Measurements from ENCODE around the gene MR1.
A peak's percentile ranks its signal among the peaks of the same experiment; 100 is the strongest.
"Not testable (repeated sequence)": the region's sequence is repeated elsewhere in the genome, so short reads cannot be mapped to it uniquely, and the experiment has no call there.

The MR1 gene

DNA sequence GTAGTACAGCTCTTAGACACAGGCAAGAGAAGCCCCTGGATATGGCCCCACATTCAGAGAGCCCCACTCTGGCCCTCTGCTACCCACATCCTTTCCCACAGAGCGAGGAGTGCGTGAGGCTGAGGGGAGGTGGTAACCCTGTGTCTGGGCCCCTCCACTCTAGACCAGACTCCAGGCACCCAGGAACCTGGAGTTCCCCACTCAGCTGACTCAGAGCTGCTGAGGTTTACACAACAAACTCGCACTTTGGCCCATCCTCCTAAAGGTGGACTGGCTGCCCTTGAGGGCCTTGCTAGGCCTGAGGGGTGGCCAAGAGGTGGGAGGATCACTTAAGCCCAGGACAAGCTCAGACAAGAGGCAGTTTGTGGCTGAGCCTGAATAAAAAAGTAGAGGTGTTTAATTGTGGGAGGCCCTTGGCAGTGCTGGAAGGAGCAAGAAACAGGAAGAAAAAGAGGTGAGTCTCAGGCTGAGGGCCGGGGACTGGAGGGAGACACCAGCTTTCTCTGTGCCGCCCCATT is 10.7 kb downstream of the MR1 start:
- H3K4me1 Mint-ChIP-seq: peaks cover 58% of the 10 kb centered on the region
- H3K27ac Mint-ChIP-seq: peak overlapping the region; percentile 96 to 97
- peak; percentile 99 for ATAC-seq
- no peaks in the 10 kb centered on the region for H3K9me3 Mint-ChIP-seq
- peak; percentile 78 to 90 for DNase-seq
- H3K4me3 Mint-ChIP-seq: peak overlapping the region; percentile 83 to 92
- H3K27me3 Mint-ChIP-seq: no peaks in the 10 kb centered on the region

DNA sequence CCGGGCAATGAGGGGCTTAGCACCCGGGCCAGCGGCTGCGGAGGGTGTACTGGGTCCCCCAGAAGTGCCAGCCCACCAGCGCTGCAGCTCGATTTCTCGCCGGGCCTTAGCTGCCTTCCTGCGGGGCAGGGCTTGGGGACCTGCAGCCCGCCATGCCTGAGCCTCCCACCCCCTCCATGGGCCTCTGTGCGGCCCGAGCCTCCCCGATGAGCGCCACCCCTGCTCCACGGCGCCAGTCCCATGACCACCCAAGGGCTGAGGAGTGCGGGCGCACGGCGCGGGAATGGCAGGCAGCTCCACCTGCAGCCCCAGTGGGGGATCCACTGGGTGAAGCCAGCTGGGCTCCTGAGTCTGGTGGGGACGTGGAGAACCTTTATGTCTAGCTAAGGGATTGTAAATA is 12.2 kb downstream of the MR1 start:
- H3K4me1 Mint-ChIP-seq: peaks cover 51% of the 10 kb centered on the region

DNA sequence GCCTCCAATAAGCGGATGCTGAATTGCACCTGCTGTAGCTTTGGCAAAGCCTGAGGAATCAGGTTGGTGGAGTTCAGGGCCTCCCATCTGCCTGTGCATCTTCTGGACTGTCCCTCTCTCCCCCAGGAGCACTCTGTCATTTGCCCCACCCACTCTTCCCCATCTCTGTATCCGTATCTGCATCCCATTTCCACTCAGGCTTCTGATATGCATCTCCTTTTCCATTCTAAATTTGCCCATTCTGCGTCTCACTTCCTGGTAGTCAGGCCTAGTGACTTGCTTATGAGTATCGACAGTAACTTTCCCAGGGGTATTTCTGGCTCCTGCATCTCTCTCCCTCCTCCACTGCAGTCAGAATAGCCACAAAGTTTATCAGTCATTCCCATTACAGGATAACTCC is 15.6 kb downstream of the MR1 start:
- Mint-ChIP-seq H3K4me1 (peaks cover 22% of the 10 kb centered on the region), H3K27ac (no peak overlapping the region), H3K4me3 (no peak overlapping the region), H3K9me3 (no peaks in the 10 kb centered on the region), H3K27me3 (no peaks in the 10 kb centered on the region)
- no peak for DNase-seq
- ATAC-seq: no peak

More for the DNA sequence above, 12.2 kb downstream of the MR1 start:
- not testable (repeated sequence) for DNase-seq, ATAC-seq, H3K27me3 Mint-ChIP-seq, H3K9me3 Mint-ChIP-seq
- Mint-ChIP-seq H3K27ac (peak overlapping the region in 1 of 2 donors; percentile 12), H3K4me3 (peak overlapping the region in 1 of 2 donors; percentile 31)

DNA sequence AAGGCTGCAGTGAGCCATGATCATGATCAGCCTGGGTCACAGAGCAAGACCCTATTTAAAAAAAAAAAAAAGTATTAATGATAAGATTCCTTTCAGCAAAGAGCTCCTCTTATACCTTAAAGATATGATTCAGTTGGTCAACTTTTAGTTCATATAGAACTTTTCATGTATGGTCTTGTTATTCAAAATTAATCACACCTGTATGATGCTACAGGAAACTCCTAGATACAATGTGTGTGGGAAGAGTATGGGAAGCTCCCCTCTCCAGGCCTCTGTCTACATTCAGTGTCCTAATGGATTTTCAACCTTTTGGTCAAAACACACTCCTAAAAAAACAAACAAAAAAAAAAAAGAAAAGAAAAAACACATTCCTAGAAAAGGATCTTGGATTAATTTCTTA is 17.1 kb downstream of the MR1 start:
- H3K4me3 Mint-ChIP-seq: no peak overlapping the region
- H3K4me1 Mint-ChIP-seq: peaks cover 11% of the 10 kb centered on the region
- H3K27me3 Mint-ChIP-seq: no peaks in the 10 kb centered on the region
- ATAC-seq (no peak), DNase-seq (no peak)
- no peak overlapping the region for H3K27ac Mint-ChIP-seq
- H3K9me3 Mint-ChIP-seq: no peaks in the 10 kb centered on the region

DNA sequence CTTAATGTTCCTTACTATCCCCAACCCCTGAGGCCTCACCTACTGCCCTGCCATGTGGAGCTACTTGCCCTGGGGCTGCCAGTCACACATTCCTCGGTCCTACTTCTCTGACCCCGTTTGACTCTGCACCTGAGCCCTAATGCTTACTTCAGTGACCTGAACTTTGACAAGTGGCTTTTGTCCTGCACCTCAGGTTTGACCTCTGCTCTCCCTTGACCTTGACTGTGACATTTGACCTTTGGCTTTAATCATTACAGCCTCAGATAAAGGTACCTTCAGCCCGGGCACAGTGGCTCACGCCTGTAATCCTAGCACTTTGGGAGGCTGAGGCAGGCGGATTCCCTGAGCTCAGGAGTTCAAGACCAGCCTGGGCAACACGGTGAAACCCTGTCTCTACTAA is 22.8 kb downstream of the MR1 start:
- no peak for DNase-seq
- Mint-ChIP-seq H3K27ac (no peak overlapping the region), H3K27me3 (no peaks in the 10 kb centered on the region), H3K4me3 (no peak overlapping the region), H3K9me3 (peaks cover 18 to 29% of the 10 kb centered on the region in 2 donors), H3K4me1 (peaks cover 6% of the 10 kb centered on the region)
- no peak for ATAC-seq

DNA sequence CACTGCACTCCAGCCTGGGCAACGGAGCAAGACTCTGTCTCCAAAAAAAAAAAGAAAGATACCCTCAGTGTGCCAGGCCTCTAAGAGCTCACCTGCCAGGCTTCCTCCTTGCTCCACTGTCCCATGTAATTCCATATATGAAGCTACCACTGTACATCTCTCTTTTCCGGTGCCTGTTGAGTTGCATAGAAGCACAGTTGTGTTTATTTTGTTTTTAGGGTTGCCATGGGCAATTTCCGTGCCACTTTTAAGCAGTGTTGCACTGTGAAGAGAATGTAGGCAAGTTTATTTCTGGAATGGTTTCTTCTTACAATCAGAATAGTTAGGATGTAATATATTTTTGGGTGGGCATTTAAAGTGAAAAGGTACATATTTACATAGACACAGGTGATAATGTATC is 23.3 kb downstream of the MR1 start:
- ATAC-seq (no peak), DNase-seq (no peak)
- H3K27ac Mint-ChIP-seq: no peak overlapping the region
- peaks cover 11% of the 10 kb centered on the region for H3K4me1 Mint-ChIP-seq
- no peak overlapping the region for H3K4me3 Mint-ChIP-seq
- peaks cover 18 to 29% of the 10 kb centered on the region in 2 donors for H3K9me3 Mint-ChIP-seq
- H3K27me3 Mint-ChIP-seq: no peaks in the 10 kb centered on the region

DNA sequence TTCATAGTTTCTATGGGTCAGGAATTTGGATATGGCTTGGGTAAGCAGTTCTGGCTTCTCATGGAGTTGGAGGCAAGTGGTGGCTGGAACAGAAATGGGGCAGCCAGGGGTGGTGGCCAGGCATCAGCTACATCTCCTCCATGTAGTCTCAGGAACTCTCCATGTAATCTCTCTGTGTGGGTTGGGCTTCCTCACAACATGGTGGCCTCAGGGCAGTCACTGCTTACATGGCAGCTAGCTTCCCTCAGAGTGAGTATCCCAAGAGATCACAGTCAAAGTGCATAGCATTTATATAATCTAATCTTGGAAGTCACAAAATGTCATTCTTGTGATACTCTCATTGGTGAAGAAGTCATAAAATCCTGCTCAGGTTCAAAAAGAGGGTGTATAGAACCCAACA is 25.7 kb downstream of the MR1 start:
- ATAC-seq: no peak
- H3K4me3 Mint-ChIP-seq: no peak overlapping the region
- no peaks in the 10 kb centered on the region for H3K27me3 Mint-ChIP-seq
- peaks cover 18 to 29% of the 10 kb centered on the region in 2 donors for H3K9me3 Mint-ChIP-seq
- no peak for DNase-seq
- peaks cover 25% of the 10 kb centered on the region for H3K4me1 Mint-ChIP-seq
- no peak overlapping the region for H3K27ac Mint-ChIP-seq

DNA sequence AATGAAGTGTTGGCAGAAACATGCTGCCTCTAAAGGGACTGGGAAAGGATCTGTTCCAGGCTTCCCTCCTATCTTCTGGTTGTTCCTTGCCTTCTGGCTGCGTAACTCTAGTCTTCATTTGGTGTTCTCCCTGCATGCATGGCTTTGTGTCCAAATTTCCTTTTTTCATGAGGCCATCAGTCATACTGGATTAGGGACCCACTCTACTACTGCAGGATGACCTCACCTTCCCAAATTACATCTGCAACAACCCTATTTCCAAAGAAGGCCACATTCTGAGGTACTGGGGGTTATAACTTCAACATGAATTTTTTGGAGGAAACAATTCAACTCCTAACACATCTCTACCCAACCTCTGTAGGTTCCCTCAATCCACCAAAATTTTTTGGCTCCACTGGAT is 26.3 kb downstream of the MR1 start:
- ATAC-seq: no peak
- H3K4me3 Mint-ChIP-seq: no peak overlapping the region
- peaks cover 25% of the 10 kb centered on the region for H3K4me1 Mint-ChIP-seq
- no peak overlapping the region for H3K27ac Mint-ChIP-seq
- DNase-seq: no peak
- H3K27me3 Mint-ChIP-seq: no peaks in the 10 kb centered on the region
- H3K9me3 Mint-ChIP-seq: peaks cover 18 to 29% of the 10 kb centered on the region in 2 donors

DNA sequence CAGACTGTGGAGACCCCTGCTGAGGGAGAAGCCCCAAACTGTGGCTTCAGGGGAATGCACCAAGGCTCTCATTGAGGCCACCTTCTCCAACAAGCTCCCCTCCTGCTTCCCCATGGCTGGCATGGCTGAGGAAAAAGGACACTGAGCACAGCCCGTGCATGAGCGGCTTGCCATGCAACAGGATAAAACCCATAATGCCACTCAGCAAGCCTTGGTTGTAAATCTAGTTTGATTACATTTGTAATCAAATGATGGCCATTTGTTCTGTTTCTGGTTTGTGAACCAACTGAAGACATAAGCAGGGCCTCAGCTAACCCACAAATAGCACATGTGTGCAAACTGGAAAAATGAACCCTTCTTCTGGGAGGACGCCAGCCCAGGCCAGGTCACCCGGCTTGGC is 27.2 kb downstream of the MR1 start:
- H3K4me3 Mint-ChIP-seq: peak overlapping the region in 1 of 2 donors; percentile 44
- not testable (repeated sequence) for H3K27me3 Mint-ChIP-seq, DNase-seq, ATAC-seq, H3K27ac Mint-ChIP-seq
- peaks cover 18 to 29% of the 10 kb centered on the region in 2 donors for H3K9me3 Mint-ChIP-seq
- H3K4me1 Mint-ChIP-seq: peaks cover 25% of the 10 kb centered on the region

DNA sequence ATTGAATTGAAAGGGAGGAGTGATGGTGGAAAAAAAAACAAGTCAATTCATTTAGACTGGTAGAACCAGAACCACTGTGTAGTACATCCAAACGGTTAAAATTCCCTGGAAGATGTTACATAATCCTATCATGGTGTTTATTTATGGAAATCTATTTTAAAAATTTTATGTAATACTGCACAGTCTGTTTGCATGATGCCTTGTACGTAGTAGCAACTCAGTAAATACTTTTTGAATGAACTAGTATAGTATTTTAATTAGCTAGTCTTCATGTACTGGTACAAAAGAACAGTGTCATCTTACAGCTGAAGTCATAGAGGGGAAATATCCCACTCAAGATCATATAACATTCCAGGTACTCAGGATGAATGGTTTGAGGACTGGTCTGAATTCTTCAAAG is 27.7 kb downstream of the MR1 start:
- peaks cover 25% of the 10 kb centered on the region for H3K4me1 Mint-ChIP-seq
- ATAC-seq: no peak
- no peak for DNase-seq
- no peaks in the 10 kb centered on the region for H3K27me3 Mint-ChIP-seq
- H3K27ac Mint-ChIP-seq: no peak overlapping the region
- H3K9me3 Mint-ChIP-seq: peaks cover 18 to 29% of the 10 kb centered on the region in 2 donors
- H3K4me3 Mint-ChIP-seq: peak overlapping the region in 1 of 2 donors; percentile 82

DNA sequence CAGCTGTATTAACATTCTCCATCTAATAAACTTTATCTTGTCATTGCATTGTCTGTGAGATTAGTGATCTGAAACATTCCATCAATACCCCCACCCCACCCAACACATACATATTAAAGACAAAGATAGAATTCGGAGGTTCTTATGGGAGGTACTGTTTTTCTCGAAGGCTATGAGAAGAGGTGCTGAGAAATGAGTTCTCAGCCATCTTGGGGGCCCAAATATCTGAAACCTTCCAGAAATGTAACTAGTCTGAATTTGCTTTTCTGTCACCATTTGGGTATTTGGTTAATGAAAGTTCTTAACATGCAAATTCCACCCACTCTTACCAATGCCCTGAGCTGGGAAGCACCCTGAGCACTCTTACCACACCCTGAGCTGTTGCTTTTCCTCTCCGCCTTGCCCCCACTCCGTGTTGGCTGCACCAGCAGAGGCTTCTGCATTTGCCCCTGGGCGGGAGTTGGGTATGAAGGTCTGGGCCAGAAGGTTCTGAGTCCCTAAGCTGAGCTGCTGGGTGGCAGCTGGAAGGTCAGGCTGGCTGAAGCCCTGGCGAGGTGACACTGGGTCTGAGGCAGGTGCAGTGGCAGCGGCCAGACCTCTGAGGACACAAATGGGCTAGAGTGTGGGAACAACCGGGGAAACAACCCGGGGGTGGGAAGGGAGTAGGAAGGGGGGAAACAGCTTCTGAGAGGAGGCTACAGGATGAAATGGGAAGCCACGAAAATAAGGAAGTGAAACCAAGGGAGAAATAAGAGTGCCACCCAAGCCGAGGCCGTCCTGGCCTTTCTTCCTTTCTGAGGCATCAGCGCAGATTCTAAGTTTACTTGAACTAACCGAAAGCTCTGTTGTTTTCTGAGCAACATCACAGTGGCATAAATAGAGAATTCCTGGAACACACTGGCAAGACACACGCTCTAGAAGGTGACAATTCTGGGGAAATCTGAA is 28.4 kb downstream of the MR1 start:
- Mint-ChIP-seq H3K27ac (peak overlapping the region; percentile 93 to 95), H3K27me3 (no peaks in the 10 kb centered on the region), H3K9me3 (peaks cover 18 to 29% of the 10 kb centered on the region in 2 donors), H3K4me1 (peaks cover 25% of the 10 kb centered on the region), H3K4me3 (peak overlapping the region; percentile 82 to 86)
- ATAC-seq (peak; percentile 87), DNase-seq (peak; percentile 48 to 66)

DNA sequence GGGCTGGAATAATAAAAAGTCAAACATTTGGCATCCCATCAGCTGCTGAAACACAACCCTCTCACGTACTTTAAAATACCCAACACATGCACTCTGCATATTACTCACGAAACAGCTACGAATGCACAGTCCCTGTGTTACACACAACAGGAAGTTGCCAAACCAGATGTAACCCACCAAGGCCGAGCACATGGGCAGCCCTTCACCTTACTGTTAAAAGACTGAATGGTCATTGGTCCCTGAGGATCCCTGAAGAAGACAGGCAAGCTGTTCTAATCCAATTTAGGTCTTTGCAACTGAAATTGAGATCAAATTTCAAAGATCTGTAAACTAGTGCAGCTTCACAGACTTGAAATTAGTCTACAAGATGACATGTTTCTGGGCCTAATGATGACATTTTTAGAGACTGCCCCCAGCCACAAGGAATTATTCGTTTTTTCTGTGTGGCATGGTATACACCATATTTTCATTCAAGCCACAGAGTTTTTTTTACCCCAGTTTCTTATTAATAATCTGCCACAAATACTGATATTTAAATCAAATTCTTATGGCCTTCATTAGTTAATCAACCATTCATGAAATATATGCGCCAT is 29.1 kb downstream of the MR1 start:
- peaks cover 18 to 29% of the 10 kb centered on the region in 2 donors for H3K9me3 Mint-ChIP-seq
- H3K4me3 Mint-ChIP-seq: peak overlapping the region; percentile 82 to 86
- peaks cover 25% of the 10 kb centered on the region for H3K4me1 Mint-ChIP-seq
- peak overlapping the region; percentile 93 to 95 for H3K27ac Mint-ChIP-seq
- H3K27me3 Mint-ChIP-seq: no peaks in the 10 kb centered on the region
- ATAC-seq (peak; percentile 97), DNase-seq (peak; percentile 51 to 66)

DNA sequence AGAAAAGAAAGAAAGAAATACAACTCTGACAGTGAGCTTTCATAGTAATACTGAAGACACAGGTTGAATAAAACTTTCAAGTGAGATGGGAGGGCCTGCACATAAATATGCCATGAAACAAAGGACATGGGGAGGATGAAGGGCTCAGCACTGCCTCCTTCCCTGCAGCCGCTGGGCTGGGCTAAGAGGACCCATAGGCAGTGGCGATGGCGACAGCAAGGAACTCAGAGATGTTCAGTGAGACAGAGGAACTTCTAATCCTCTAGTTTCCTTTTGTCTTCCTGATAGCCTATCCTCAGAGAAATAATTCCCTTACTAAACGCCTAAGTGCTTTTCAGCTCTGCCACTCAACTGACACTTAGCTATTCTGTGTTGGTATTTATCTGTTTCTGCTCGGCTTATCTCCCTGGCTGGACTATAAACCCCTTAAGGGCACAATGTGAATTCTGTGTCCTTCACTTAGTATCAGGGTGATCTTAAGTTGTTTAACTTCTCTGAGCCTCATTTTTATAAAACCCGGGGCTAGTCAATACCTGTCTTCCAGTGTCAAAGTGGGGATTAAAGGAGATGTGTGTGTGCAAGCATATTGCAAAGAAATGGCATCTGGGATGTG is 30.3 kb downstream of the MR1 start:
- H3K4me3 Mint-ChIP-seq: no peak overlapping the region
- peaks cover 16 to 20% of the 10 kb centered on the region in 2 donors for H3K9me3 Mint-ChIP-seq
- peaks cover 25% of the 10 kb centered on the region for H3K4me1 Mint-ChIP-seq
- no peaks in the 10 kb centered on the region for H3K27me3 Mint-ChIP-seq
- DNase-seq (no peak), ATAC-seq (no peak)
- H3K27ac Mint-ChIP-seq: peak overlapping the region in 1 of 2 donors; percentile 65

DNA sequence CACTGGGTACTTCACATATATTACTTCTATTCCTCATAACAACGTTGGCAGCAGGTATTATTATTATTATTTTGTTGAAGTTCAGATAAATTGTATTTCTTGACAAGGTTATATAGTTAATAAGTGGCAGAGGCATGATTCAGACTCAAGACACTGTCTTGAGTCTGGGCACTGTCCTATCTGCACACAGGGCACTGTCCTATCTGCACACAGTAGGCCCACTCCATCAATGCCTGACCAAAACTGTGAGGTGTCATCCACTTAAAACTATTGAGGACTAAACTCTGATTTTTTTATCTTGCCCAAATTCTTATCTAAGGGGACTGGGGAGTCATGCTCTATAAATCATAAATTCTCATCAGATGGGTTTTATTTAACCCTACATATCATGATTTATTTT is 30.9 kb downstream of the MR1 start:
- H3K9me3 Mint-ChIP-seq: peaks cover 10 to 14% of the 10 kb centered on the region in 2 donors
- ATAC-seq (no peak), DNase-seq (no peak)
- peak overlapping the region in 1 of 2 donors; percentile 65 for H3K27ac Mint-ChIP-seq
- H3K4me1 Mint-ChIP-seq: peaks cover 25% of the 10 kb centered on the region
- no peak overlapping the region for H3K4me3 Mint-ChIP-seq
- no peaks in the 10 kb centered on the region for H3K27me3 Mint-ChIP-seq

DNA sequence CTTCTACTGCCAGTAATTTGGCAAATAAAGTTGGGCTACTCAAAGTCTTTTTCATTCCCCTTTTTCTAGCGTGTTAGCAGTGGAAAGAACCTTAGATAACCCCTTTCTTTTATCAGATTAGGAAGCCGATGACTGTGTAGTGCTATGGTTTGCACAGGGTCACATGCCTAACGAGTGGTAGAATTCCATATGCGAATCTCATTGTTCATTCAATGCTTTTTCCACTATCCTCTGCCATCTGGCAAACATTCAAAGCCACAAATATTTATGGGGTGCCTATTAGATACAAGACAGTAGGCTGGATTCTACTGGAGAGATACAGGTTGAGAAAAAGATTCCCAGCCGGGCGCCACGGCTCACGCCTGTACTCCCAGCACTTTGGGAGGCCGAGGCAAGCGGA is 39.9 kb downstream of the MR1 start:
- DNase-seq (no peak), ATAC-seq (no peak)
- no peaks in the 10 kb centered on the region for H3K4me1 Mint-ChIP-seq
- H3K27me3 Mint-ChIP-seq: peaks cover 30% of the 10 kb centered on the region
- peaks cover 0 to 7% of the 10 kb centered on the region in 2 donors for H3K9me3 Mint-ChIP-seq
- no peak overlapping the region for H3K27ac Mint-ChIP-seq
- H3K4me3 Mint-ChIP-seq: no peak overlapping the region
